HG03558 (cell line): ENCODE data around the gene KRTAP12-4.
"Not testable (repeated sequence)": the region's sequence is repeated elsewhere in the genome, so short reads cannot be mapped to it uniquely, and the experiment has no call there.

Experiments
- ATAC-seq: cut with Tn5 transposase; IDR thresholded peaks from one replicate; pipeline ENCODE4 v1.9.1; 2021; ENCODE audit warnings: moderate number of reproducible peaks; ENCODE audit not compliant: unreplicated experiment; ENCODE audit errors: extremely low read depth

Gene KRTAP12-4

GRCh38 chr21:44658541-44658910 lies 4.1 kb upstream of the KRTAP12-4 start:
- no peak for ATAC-seq

- no peak for ATAC-seq
Measured at GRCh38 chr21:44657635-44658540, 3.4 kb upstream of the KRTAP12-4 start, which contains the start of gene KRTAP12-3. Gene KRTAP12-3 (plus strand): TSS chr21:44657932. CDS start chr21:44657980, 48 bp downstream.

GRCh38 chr21:44656868-44657267 lies 2.4 kb upstream of the KRTAP12-4 start:
- ATAC-seq = no peak

GRCh38 chr21:44653656-44654575 lies 543 bp downstream of the KRTAP12-4 start:
- ATAC-seq = no peak

GRCh38 chr21:44653123-44653522 lies 1.3 kb downstream of the KRTAP12-4 start:
- ATAC-seq = no peak

- no peak for ATAC-seq
Measured at GRCh38 chr21:44650973-44651675, 3.3 kb downstream of the KRTAP12-4 start.

GRCh38 chr21:44650265-44650972 lies 4.0 kb downstream of the KRTAP12-4 start:
- no peak for ATAC-seq

GRCh38 chr21:44649521-44650100 lies 4.8 kb downstream of the KRTAP12-4 start:
- ATAC-seq = no peak

- ATAC-seq = no peak
Measured at GRCh38 chr21:44648557-44649311, 5.7 kb downstream of the KRTAP12-4 start.

- no peak for ATAC-seq
Measured at GRCh38 chr21:44647222-44647552, 7.3 kb downstream of the KRTAP12-4 start.

- not testable (repeated sequence) for ATAC-seq
Measured at GRCh38 chr21:44646366-44647221, 7.9 kb downstream of the KRTAP12-4 start, which contains the start of gene KRTAP10-11. Gene KRTAP10-11 (plus strand): TSS chr21:44646414. CDS start chr21:44646459, 45 bp downstream.

GRCh38 chr21:44644878-44645277 lies 9.6 kb downstream of the KRTAP12-4 start:
- no peak for ATAC-seq

GRCh38 chr21:44643741-44644310 lies 10.6 kb downstream of the KRTAP12-4 start:
- no peak for ATAC-seq

- ATAC-seq = no peak
Measured at GRCh38 chr21:44640761-44641160, 13.7 kb downstream of the KRTAP12-4 start.

GRCh38 chr21:44639331-44639655 lies 15.2 kb downstream of the KRTAP12-4 start:
- no peak for ATAC-seq

- not testable (repeated sequence) for ATAC-seq
Measured at GRCh38 chr21:44638506-44639330, 15.7 kb downstream of the KRTAP12-4 start.
